ENCODE results near the gene ADAMTS20.

The ADAMTS20 gene

GRCh38 chr12:43493261-43493797 is 58.7 kb downstream of the ADAMTS20 start:
- DNase-seq (ENCODE audit: low spot score): no peak

- DNase-seq (ENCODE audit: low spot score): no peak
Measured at GRCh38 chr12:43482311-43483085, 69.5 kb downstream of the ADAMTS20 start.

DNA sequence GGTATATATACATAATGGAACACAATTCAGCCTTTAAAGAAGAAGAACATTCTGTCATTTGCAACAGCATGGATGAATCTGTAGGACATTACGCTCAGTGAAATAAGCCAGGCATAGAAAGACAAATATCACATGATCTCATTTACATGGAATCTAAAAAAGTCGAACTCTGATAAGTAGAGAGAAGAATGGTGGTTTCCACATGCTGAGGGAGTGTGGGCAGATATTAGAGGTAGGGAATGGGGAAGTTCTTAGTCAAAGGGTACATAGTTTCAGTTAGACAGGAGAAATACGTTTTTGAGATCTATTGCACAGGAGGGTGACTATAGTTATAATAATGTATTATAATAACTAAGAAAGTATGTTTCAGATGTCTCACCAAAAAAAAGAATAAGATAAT is 71.4 kb downstream of the ADAMTS20 start:
- DNase-seq (ENCODE audit: low spot score): no peak

DNA sequence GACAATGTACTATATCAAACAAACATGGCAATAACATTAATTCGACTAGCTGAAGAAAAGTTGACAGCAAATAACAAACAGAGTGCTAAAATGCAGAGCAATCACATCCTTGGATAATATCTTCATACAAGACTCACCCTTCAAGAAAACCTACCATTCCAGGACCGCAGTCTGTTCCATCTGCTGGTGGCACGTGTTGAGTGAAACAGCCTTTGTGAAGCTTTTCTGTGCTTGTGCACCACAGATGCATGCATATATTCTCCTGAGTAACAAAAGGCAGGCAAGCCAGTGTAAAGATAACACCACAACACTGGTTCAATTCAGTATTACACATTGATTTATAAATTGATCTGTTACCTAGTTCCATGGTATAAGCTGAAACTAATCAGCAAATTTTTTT is 89.3 kb downstream of the ADAMTS20 start:
- no peak for DNase-seq (ENCODE audit: low spot score)

DNA sequence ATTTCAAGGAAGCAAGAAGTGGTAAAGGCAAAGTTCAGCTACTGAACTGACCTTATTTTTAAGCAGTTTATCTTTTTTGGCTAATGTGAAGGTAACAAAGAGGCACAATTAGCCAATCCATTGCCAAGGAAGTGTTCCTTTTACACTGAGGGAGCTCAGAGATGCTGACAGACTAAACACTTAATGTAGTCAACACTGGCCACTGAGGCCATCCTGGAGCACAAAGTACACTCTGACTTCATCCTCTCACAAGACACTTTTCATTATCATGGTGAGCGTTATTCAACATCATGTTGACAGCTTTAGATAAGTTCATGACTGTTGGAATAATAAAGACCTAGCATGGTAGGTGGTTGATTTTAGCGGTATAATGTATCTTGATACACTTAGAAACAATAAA is 89.9 kb downstream of the ADAMTS20 start:
- DNase-seq (ENCODE audit: low spot score): no peak

- DNase-seq (ENCODE audit: low spot score): no peak
Measured at GRCh38 chr12:43459285-43459684, 92.7 kb downstream of the ADAMTS20 start.

GRCh38 chr12:43453761-43454160 is 98.2 kb downstream of the ADAMTS20 start:
- no peak for DNase-seq (ENCODE audit: low spot score)

GRCh38 chr12:43444940-43445564 is 107.0 kb downstream of the ADAMTS20 start:
- DNase-seq (ENCODE audit: low spot score): peak; percentile 67

DNA sequence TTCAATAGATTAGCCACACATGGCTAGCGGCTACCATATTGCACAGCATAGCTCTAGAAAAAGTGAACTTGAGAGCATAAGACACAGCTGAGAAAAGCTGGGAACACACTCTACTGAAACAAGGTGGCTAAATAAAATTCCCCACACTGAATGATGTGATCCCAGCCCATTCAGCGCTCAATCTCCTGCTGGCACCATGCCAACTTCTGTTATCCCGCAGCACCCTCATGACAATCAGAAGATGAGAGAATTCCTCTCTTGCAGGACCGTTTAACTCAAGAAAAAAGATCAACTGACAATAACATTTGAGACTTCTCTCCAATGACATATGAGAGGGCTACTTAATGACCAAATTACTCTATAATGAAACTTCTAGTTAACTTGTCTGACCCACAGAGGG is 115.4 kb downstream of the ADAMTS20 start:
- no peak for DNase-seq (ENCODE audit: low spot score)

- no peak for DNase-seq (ENCODE audit: low spot score)
Measured at GRCh38 chr12:43434614-43435013, 117.4 kb downstream of the ADAMTS20 start.

DNA sequence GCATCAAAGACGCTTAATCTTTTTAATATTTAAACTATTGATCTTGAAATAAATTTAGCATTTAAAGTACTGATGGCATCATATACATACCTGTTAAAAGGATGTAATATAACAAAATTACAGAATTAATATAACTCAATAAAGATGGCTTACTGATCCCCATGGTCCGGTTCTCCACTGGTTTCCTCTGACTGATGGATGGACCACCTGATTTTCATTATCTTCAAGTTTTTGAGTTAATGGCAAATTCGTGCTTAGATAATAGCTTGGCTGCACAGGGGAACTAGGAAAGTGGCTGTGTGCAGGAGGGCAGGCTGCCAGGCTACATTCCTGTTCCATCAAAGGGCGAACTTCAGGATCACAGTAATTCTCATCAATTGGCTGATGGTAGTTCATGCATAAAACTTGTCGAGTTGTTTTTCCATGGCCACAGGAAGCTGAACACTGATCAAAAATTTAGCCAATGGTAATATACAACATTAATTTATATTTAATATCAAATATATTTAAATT is 123.9 kb downstream of the ADAMTS20 start:
- DNase-seq (ENCODE audit: low spot score): no peak

DNA sequence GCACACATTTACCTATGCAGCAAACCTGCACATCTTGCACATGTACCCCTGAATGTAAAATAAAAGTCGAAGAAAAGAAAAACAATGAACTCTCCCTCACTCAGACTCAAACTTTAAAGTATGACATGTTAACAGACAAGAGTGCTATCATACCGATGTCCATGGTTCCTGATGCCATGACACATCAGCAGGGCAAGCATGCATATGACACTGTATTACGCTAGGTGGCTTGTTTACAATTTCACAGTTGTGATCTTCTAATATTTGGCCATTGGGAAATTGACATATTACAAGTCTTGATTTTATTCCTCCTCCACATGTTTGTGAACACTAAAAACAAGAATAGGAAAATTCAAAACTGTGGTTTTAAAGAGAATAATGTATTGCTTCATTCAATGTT is 126.6 kb downstream of the ADAMTS20 start:
- no peak for DNase-seq (ENCODE audit: low spot score)

DNA sequence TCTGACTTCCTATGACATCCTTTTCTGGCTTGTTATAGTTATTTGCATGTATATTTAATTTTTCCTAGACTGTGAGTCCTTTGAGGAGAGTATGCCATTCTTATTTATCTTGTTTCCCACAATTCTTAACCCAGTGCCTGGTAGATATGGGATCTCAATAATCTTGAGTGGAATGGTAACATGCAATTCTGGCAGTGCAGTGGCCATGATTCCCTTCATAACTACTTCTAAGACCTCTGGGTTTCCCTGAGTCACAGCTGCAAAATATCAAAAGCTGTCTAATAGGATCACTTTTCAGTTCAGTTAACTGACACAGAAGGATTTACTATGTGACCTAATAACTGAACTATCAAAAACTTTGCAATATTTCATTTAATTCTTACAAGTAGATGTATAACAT is 135.0 kb downstream of the ADAMTS20 start:
- DNase-seq (ENCODE audit: low spot score): no peak

DNA sequence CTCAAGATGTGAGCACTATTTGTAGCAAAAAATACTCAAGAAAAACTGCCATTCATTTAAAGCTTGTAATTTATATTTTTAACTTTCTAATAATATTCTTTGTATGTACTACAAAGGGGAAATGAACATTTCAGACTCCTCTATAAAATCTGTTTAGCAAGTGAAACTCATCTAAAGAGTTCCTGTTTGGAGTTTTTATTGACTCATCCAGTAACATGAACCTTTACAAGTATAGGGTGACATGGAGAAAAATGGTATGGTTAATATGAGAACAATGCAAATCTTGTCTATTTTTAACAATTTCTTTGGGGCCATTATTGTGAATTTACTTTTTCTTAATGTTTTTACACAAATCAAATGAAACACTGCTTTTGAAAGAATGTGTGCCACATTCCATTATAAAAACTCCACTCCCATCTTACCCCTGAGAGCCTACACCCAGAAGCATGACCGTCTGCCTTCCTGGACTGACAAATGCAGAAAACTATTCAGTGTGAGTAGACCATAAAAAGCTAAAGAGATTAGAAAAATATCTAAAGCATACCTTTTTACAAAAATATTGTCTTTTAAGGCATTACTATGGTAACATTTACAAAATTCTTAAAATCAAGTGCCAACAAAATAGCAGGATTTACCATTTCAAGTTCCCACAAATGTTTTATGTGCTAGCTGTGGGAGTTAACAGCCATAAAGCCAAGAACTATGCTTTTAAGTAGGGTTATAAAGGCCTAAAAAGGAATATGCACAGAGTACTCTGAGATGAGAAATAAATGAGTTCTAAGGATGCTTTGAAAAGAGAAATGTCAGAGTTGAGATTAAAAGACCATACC is 144.0 kb downstream of the ADAMTS20 start:
- DNase-seq (ENCODE audit: low spot score): no peak

- DNase-seq (ENCODE audit: low spot score): no peak
Measured at GRCh38 chr12:43406801-43407200, 145.2 kb downstream of the ADAMTS20 start.

DNA sequence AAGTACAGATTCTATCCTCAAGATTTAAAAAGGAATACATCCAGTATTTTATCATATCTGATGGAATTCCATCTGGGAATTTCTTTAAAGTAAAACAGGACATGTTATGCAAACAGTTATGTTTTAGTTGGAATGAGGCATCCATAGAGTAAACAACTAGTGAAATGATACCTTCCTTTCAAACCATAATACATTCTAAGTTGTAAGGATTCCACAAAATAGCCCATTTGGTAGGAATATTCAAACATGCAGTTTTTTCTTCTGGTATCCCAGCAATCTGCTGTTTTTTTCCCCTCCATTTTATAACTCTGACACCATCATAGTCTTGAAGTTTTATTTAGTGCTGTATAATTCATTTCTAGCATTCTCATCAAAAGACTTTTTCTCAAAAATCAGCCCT is 149.6 kb downstream of the ADAMTS20 start:
- no peak for DNase-seq (ENCODE audit: low spot score)

GRCh38 chr12:43401096-43401495 is 150.9 kb downstream of the ADAMTS20 start:
- DNase-seq (ENCODE audit: low spot score): no peak

GRCh38 chr12:43396671-43397070 is 155.3 kb downstream of the ADAMTS20 start:
- no peak for DNase-seq (ENCODE audit: low spot score)

DNA sequence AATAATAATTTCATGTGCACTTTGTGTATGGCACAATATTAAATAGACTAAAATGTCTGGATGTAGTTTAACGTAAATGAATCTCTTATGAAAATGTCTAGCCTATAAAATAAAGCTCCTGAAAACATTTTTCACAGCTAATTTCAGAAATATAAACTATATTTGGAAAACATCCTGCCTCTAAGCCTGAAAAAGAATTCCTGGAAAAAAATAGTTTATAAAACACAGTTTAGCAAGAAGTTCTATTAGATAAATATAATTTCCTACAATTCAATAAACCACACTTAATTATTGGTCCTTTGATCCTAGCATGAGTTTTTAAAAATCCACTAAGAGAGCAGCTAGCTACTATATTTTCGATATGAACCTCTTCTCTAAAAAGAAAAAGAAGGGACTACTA is 159.9 kb downstream of the ADAMTS20 start:
- no peak for DNase-seq (ENCODE audit: low spot score)

DNA sequence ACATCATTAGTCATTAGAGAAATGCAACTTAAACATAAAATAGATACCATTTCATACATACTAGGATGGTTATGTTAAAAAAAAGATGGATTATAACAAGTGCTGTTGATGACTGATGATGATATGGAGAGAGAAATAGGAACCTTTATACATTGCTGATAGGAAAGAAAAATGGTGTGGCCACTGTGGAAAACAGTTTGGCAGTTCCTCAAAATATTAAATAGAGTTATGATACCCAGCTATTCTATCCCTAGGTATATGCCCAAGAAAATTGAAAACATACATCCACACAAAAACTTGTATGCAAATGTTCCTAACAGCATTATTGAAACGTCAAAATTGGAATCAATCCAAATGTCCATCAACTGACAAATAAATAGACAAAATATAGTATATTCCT is 170.1 kb downstream of the ADAMTS20 start:
- DNase-seq (ENCODE audit: low spot score): no peak

DNA sequence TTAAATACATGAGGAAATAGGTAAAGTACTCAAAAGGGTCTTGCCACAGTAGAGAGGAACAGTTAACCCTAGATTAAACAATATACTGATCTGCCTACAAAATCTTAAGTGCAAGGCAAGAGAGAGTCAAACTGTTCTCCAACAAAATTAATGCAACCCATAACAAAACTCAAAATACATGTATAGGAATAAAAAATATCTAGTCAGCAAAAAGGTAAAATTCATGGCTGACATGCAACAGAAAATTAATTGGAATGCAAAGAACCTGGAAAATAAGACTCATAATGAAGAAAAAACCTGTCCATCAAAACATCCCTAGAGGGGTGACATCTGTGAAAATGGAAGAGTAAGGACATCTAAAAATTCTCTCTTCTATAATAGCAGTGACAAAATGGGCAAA is 173.6 kb downstream of the ADAMTS20 start:
- DNase-seq (ENCODE audit: low spot score): no peak

- DNase-seq (ENCODE audit: low spot score): no peak
Measured at GRCh38 chr12:43370263-43370662, 181.7 kb downstream of the ADAMTS20 start.

All from pons (tissue), 1 donor.